Measurements from ENCODE around the gene TUBD1. TPM values are rescaled to one million over a fixed set of nuclear protein-coding genes. Genes with fewer than 3 reads are reported as not detected.
A peak's percentile ranks its signal among the peaks of the same experiment; 100 is the strongest.

TUBD1 gene
- total and polyA plus RNA-seq, 2 of the 13 experiments (the other 11 are each of a cell fraction or from before 2014, with no cell fraction given) = 18.2 to 25.9 TPM

DNA sequence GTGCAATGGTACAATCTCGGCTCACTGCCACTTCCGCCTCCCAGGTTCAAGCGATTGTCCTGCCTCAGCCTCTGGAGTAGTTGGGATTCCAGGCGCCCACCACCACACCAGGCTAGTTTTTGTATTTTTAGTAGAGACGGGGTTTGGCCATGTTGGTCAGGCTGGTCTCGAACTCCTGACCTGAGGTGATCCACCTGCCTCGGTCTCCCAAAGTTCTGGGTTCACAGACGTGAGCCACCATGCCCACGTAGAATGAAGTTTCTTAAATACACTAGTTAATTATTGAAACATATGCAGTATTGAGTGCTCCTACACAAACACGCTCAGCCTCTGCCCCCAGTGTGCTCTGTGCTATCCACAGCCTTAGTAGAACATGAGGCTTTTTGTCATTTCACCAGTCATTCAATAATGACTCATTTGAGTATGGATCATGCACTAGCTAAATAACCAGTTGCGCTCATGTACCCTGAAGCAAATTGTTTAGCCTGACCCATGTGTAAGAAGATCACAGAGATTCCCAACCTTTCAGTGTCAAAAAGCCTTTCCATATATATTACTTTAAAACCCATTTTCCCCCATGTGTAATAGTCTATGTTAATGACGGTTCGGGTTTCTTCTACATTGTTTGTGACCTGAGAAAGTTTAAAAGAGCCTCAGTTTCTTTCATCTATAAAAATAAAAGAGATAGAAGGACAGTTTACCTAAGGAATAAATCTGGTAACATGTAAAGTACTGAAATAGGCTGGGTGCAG, 49.7 kb downstream of the TUBD1 start (continued):
- TF ChIP-seq SOX13 (IDR thresholded peaks at IDR 0.05) (peak; percentile 96), SOX13 (CRISPR knock-in tag; conservative IDR thresholded peaks at IDR 0.05 in 1 of 2, IDR thresholded peaks at IDR 0.05 in 1 of 2) (peak; percentile 35 to 98; a peak in 3 of 4 replicates), SATB2 (CRISPR knock-in tag; IDR thresholded peaks at IDR 0.05) (no peak; the same call in 1 of the 2 replicates), GFI1 (CRISPR knock-in tag; IDR thresholded peaks at IDR 0.05; ENCODE audit: borderline replicate concordance) (peak; percentile 9; the same call in 1 of the 2 replicates), ZNF703 (CRISPR knock-in tag; IDR thresholded peaks at IDR 0.05; ENCODE audit: borderline replicate concordance) (no peak), ZNF567 (CRISPR knock-in tag; IDR thresholded peaks at IDR 0.05; ENCODE audit: borderline replicate concordance) (peak; percentile 79; the same call in 1 of the 2 replicates), RAD21 (CRISPR knock-in tag; IDR thresholded peaks at IDR 0.05) (peak; percentile 54), ZNF333 (CRISPR knock-in tag; IDR thresholded peaks at IDR 0.05; ENCODE audit: borderline replicate concordance) (no peak), NR2C2 (CRISPR knock-in tag; IDR thresholded peaks at IDR 0.05; ENCODE audit: borderline replicate concordance) (peak; percentile 30), ZBTB7B (CRISPR knock-in tag; IDR thresholded peaks at IDR 0.05) (no peak), ZFP36 (IDR thresholded peaks at IDR 0.05; ENCODE audit: borderline replicate concordance, low read depth, low read length, partially characterized antibody) (no peak), SIN3B (IDR thresholded peaks at IDR 0.05; ENCODE audit: low read length) (no peak; the same call in 1 of the 2 replicates)
- TF ChIP-seq, protein P1, sequence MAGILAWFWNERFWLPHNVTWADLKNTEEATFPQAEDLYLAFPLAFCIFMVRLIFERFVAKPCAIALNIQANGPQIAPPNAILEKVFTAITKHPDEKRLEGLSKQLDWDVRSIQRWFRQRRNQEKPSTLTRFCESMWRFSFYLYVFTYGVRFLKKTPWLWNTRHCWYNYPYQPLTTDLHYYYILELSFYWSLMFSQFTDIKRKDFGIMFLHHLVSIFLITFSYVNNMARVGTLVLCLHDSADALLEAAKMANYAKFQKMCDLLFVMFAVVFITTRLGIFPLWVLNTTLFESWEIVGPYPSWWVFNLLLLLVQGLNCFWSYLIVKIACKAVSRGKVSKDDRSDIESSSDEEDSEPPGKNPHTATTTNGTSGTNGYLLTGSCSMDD (CRISPR knock-in tag; IDR thresholded peaks at IDR 0.05) = no peak
- TF ChIP-seq, protein P2, sequence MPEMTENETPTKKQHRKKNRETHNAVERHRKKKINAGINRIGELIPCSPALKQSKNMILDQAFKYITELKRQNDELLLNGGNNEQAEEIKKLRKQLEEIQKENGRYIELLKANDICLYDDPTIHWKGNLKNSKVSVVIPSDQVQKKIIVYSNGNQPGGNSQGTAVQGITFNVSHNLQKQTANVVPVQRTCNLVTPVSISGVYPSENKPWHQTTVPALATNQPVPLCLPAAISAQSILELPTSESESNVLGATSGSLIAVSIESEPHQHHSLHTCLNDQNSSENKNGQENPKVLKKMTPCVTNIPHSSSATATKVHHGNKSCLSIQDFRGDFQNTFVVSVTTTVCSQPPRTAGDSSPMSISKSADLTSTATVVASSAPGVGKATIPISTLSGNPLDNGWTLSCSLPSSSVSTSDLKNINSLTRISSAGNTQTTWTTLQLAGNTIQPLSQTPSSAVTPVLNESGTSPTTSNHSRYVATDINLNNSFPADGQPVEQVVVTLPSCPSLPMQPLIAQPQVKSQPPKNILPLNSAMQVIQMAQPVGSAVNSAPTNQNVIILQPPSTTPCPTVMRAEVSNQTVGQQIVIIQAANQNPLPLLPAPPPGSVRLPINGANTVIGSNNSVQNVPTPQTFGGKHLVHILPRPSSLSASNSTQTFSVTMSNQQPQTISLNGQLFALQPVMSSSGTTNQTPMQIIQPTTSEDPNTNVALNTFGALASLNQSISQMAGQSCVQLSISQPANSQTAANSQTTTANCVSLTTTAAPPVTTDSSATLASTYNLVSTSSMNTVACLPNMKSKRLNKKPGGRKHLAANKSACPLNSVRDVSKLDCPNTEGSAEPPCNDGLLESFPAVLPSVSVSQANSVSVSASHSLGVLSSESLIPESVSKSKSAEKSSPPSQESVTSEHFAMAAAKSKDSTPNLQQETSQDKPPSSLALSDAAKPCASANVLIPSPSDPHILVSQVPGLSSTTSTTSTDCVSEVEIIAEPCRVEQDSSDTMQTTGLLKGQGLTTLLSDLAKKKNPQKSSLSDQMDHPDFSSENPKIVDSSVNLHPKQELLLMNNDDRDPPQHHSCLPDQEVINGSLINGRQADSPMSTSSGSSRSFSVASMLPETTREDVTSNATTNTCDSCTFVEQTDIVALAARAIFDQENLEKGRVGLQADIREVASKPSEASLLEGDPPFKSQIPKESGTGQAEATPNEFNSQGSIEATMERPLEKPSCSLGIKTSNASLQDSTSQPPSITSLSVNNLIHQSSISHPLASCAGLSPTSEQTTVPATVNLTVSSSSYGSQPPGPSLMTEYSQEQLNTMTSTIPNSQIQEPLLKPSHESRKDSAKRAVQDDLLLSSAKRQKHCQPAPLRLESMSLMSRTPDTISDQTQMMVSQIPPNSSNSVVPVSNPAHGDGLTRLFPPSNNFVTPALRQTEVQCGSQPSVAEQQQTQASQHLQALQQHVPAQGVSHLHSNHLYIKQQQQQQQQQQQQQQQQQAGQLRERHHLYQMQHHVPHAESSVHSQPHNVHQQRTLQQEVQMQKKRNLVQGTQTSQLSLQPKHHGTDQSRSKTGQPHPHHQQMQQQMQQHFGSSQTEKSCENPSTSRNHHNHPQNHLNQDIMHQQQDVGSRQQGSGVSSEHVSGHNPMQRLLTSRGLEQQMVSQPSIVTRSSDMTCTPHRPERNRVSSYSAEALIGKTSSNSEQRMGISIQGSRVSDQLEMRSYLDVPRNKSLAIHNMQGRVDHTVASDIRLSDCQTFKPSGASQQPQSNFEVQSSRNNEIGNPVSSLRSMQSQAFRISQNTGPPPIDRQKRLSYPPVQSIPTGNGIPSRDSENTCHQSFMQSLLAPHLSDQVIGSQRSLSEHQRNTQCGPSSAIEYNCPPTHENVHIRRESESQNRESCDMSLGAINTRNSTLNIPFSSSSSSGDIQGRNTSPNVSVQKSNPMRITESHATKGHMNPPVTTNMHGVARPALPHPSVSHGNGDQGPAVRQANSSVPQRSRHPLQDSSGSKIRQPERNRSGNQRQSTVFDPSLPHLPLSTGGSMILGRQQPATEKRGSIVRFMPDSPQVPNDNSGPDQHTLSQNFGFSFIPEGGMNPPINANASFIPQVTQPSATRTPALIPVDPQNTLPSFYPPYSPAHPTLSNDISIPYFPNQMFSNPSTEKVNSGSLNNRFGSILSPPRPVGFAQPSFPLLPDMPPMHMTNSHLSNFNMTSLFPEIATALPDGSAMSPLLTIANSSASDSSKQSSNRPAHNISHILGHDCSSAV (CRISPR knock-in tag; IDR thresholded peaks at IDR 0.05; ENCODE audit: borderline replicate concordance) = no peak
- TF ChIP-seq, protein P3, sequence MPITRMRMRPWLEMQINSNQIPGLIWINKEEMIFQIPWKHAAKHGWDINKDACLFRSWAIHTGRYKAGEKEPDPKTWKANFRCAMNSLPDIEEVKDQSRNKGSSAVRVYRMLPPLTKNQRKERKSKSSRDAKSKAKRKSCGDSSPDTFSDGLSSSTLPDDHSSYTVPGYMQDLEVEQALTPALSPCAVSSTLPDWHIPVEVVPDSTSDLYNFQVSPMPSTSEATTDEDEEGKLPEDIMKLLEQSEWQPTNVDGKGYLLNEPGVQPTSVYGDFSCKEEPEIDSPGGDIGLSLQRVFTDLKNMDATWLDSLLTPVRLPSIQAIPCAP (CRISPR knock-in tag; IDR thresholded peaks at IDR 0.05; ENCODE audit: low read depth) = 0 out of 2 replicates have a peak, but pooled peaks have one; percentile 3
- TF ChIP-seq, protein P4, sequence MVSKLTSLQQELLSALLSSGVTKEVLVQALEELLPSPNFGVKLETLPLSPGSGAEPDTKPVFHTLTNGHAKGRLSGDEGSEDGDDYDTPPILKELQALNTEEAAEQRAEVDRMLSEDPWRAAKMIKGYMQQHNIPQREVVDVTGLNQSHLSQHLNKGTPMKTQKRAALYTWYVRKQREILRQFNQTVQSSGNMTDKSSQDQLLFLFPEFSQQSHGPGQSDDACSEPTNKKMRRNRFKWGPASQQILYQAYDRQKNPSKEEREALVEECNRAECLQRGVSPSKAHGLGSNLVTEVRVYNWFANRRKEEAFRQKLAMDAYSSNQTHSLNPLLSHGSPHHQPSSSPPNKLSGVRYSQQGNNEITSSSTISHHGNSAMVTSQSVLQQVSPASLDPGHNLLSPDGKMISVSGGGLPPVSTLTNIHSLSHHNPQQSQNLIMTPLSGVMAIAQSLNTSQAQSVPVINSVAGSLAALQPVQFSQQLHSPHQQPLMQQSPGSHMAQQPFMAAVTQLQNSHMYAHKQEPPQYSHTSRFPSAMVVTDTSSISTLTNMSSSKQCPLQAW (CRISPR knock-in tag; IDR thresholded peaks at IDR 0.05) = peak; percentile 96
